ENCODE data around the gene HUS1. TPM values are rescaled to one million over a fixed set of nuclear protein-coding genes. Genes with fewer than 3 reads are reported as not detected.
"Not testable (repeated sequence)": the region's sequence is repeated elsewhere in the genome, so short reads cannot be mapped to it uniquely, and the experiment has no call there.

HUS1 gene
- total and polyA plus RNA-seq, 12 donors: 9.6 to 35.9 (median 28.0) TPM

DNA sequence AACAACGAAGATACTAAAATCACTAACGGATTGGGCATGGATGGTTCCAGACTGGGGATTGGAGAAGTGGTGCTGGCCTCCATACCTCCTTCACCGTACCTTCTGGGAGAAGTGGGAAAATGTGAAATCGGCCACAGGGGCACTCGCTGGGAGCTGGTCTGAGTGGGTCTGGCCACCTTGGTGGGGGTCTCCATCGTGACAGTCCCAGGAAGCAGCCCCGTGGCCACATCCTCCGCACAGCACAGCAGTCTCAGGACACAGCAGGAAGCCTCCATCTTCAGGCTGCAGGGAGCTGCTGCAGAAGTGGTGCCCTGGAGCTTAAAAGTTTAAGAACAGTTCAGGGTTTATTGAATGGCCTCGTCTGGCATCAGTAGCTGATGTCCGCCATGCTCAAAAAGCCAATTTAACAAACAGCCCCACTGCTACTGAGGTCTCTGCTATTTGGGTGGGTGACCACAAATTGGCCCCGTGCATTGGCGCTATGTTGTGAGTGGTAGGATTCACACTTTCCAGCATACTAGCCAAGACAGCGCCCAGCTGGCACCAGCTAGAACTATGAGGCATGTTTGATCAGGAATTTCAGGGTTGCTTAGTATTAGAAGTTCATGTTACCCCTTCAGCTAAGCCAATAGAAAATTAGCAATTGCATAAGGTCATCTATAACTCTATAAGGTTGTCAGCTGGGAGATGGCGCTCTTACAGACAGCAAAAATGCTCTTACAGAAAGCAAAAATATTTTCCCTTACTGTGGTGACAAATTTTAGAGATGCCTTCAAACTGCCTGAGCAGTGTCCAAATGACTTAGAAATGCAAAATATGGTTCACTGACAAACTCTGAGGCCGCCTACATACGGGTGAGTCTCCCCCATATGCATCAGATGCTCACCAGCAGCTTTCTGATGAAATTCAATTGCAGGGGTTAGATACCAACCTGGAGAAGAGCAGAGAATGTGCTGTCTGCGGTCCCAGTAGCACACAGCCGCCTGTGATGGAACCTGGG is 48.1 kb downstream of the HUS1 start:
- Histone ChIP-seq H3K4me3 (no peak overlapping the region), H3K9me3 (no peaks in the 10 kb centered on the region), H3K27ac (peak overlapping the region in 2 of 10 donors; percentile 29 to 48), H3K36me3 (peaks cover 0 to 61% (median 0%) of the 10 kb centered on the region in 9 donors), H3K27me3 (no peaks in the 10 kb centered on the region), H3K4me1 (peaks cover 0 to 17% (median 5%) of the 10 kb centered on the region in 9 donors)
- intact Hi-C loops (cut with DNase I): no loop called here
- 92 to 95% methylated on average over 18 of the region's 18 CpGs for WGBS, 2 donors
- TF ChIP-seq, protein P1, sequence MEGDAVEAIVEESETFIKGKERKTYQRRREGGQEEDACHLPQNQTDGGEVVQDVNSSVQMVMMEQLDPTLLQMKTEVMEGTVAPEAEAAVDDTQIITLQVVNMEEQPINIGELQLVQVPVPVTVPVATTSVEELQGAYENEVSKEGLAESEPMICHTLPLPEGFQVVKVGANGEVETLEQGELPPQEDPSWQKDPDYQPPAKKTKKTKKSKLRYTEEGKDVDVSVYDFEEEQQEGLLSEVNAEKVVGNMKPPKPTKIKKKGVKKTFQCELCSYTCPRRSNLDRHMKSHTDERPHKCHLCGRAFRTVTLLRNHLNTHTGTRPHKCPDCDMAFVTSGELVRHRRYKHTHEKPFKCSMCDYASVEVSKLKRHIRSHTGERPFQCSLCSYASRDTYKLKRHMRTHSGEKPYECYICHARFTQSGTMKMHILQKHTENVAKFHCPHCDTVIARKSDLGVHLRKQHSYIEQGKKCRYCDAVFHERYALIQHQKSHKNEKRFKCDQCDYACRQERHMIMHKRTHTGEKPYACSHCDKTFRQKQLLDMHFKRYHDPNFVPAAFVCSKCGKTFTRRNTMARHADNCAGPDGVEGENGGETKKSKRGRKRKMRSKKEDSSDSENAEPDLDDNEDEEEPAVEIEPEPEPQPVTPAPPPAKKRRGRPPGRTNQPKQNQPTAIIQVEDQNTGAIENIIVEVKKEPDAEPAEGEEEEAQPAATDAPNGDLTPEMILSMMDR (IDR thresholded peaks at IDR 0.05): no peak
- no peak for DNase-seq
- ATAC-seq: peak in 3 of 8 donors; percentile 12 to 27 (median 25)

- no peak overlapping the region for H3K27ac ChIP-seq
- H3K9me3 ChIP-seq: peaks cover 0 to 10% (median 0%) of the 10 kb centered on the region in 11 donors
- H3K27me3 ChIP-seq: no peaks in the 10 kb centered on the region
- TF ChIP-seq, protein P1 (IDR thresholded peaks at IDR 0.05): no peak
- DNase-seq: no peak
- no peak for ATAC-seq
- intact Hi-C loops (cut with DNase I): no loop called here
- WGBS, 2 donors: 70 to 78% methylated on average over 2 of the region's 2 CpGs
- peaks cover 0 to 23% (median 0%) of the 10 kb centered on the region in 9 donors for H3K36me3 ChIP-seq
- H3K4me1 ChIP-seq: no peaks in the 10 kb centered on the region
- no peak overlapping the region for H3K4me3 ChIP-seq
These were observed 55.1 kb downstream of the HUS1 start for GRCh38 chr7:47924266-47924665.

DNA sequence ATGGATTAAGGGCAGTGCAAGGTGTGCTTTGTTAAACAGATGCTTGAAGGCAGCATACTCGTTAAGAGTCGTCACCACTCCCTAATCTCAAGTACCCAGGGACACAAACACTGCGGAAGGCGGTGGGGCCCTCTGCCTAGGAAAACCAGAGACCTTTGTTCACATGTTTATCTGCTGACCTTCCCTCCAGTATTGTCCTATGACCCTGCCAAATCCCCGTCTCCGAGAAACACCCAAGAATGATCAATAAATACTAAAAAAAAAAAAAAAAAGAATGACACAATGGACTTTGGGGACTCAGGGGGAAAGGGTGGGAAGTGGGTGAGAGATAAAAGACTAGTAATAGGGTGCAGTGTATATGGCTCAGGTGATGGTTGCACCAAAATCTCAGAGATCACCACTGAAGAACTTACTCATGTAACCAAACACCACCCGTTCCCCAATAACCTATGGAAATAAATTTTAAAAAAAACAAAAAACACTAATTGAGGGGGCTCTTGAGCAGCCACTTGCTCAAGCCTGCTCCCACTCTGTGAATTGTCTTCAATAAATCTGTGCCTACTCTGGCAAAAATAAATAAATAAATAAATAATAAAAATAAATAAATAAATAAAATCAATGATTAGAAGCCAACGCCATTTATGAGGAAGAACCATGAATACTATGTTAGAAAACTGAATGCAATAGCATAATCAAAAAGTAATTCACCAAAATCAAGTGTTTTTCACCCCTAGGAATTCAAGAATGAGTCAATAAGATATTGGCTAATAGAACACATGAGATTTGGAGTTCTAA is 56.1 kb downstream of the HUS1 start:
- intact Hi-C loops (cut with DNase I); ATAC-seq; H3K27me3 ChIP-seq; H3K4me3 ChIP-seq; DNase-seq; H3K4me1 ChIP-seq; H3K27ac ChIP-seq: not testable (repeated sequence)
- 48 to 72% methylated on average over 8 of the region's 8 CpGs for WGBS, 2 donors
- Histone ChIP-seq H3K36me3 (peaks cover 0 to 13% (median 0%) of the 10 kb centered on the region in 9 donors), H3K9me3 (peaks cover 0 to 14% (median 0%) of the 10 kb centered on the region in 11 donors)

GRCh38 chr7:47916514-47916913 is 62.9 kb downstream of the HUS1 start:
- H3K4me3 ChIP-seq; DNase-seq; H3K36me3 ChIP-seq; H3K27me3 ChIP-seq; H3K4me1 ChIP-seq; H3K27ac ChIP-seq; ATAC-seq; intact Hi-C loops (cut with DNase I): not testable (repeated sequence)
- WGBS, 2 donors: 67 to 78% methylated on average over 1 of the region's 1 CpG
- H3K9me3 ChIP-seq: peaks cover 0 to 22% (median 0%) of the 10 kb centered on the region in 11 donors

DNA sequence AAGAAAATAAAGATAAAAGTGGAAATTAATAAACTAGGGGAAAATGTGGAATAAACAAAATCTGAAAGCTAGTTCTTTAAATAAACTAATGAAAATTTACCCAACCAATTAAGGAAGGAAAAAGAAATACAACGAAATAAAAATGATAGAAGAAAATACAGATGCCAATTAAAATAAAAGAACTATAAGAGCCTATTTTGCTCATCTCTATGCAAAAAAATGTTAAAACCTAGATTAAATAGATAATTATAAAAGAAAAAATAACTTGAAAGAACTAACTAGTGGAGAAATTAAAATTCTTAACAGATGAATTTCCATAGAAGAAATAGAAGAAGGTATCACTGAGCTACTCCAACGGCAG is 63.8 kb downstream of the HUS1 start:
- H3K9me3 ChIP-seq: peaks cover 0 to 15% (median 0%) of the 10 kb centered on the region in 11 donors

More for the DNA sequence above, 63.8 kb downstream of the HUS1 start:
- ATAC-seq: no peak
- Histone ChIP-seq H3K27me3 (no peaks in the 10 kb centered on the region), H3K27ac (no peak overlapping the region), H3K36me3 (peaks cover 0 to 8% (median 0%) of the 10 kb centered on the region in 9 donors), H3K4me1 (peaks cover 0 to 4% (median 0%) of the 10 kb centered on the region in 9 donors), H3K4me3 (no peak overlapping the region)
- DNase-seq: no peak
- intact Hi-C loops (cut with DNase I): no loop called here
- 84 to 88% methylated on average over 2 of the region's 2 CpGs for WGBS, 2 donors
- TF ChIP-seq, protein P1 (IDR thresholded peaks at IDR 0.05): no peak
